CD4-positive, alpha-beta memory T cell (primary cell): ENCODE data around the gene FIG4. TPM values are rescaled to one million over a fixed set of nuclear protein-coding genes. Genes with fewer than 3 reads are reported as not detected.
"Not testable (repeated sequence)": the region's sequence is repeated elsewhere in the genome, so short reads cannot be mapped to it uniquely, and the experiment has no call there.

Experiments used
- CTCF ChIA-PET: fragments of 350-600 bp; sonication (Branson Sonifier 250); formaldehyde crosslinking; loops from one replicate; lab custom pipeline; 2021; ENCODE audit warnings: inconsistent platforms; ENCODE audit not compliant: partially characterized antibody; lab: Charles Lee
- POLR2A ChIA-PET: fragments of 350-600 bp; sonication (Branson Sonifier 250); formaldehyde crosslinking; loops from one replicate; lab custom pipeline; 2021; ENCODE audit not compliant: partially characterized antibody; lab: Charles Lee
- DNase-seq, 5 donors: peaks; one replicate each; pipeline versions ENCODE4 v3.0.0 to v3.0.0-alpha.2; 2020 to 2022; ENCODE audit warnings: mixed read lengths in 1 of 5
- H3K27ac ChIP-seq: one replicate; pipeline ENCODE4 v1.7.0; 2013; ENCODE audit warnings: low read depth, low read length
- H3K27me3 ChIP-seq: 2 replicates; pipeline ENCODE4 v1.7.0; 2013; ENCODE audit warnings: mild to moderate bottlenecking, low read length, moderate library complexity; ENCODE audit not compliant: insufficient read depth
- H3K36me3 ChIP-seq: 2 replicates; pipeline ENCODE4 v1.7.0; 2013; ENCODE audit warnings: mild to moderate bottlenecking, low read length, moderate library complexity; ENCODE audit not compliant: insufficient read depth
- H3K4me1 ChIP-seq: 2 replicates; pipeline ENCODE4 v1.7.0; 2013; ENCODE audit warnings: mild to moderate bottlenecking, low read length, moderate library complexity; ENCODE audit not compliant: insufficient read depth
- H3K4me3 ChIP-seq, 2 donors: one replicate each; pipeline ENCODE4 v1.7.0; 2013; ENCODE audit warnings: low read length in 2 of 2, mild to moderate bottlenecking in 1 of 2
- H3K9me3 ChIP-seq, 2 donors: one replicate each; pipeline ENCODE4 v1.7.0; 2013; ENCODE audit warnings: low read length in 2 of 2, control low read depth in 1 of 2; ENCODE audit not compliant: control insufficient read depth in 1 of 2
- H3K27ac Mint-ChIP-seq, 7 donors: one replicate each; pipeline ENCODE4 v1.8.0; 2020 to 2021; ENCODE audit warnings: mixed read lengths in 7 of 7, mild to moderate bottlenecking in 6 of 7, inconsistent platforms in 3 of 7, moderate library complexity in 3 of 7
- H3K27me3 Mint-ChIP-seq, 2 donors: one replicate each; pipeline ENCODE4 v1.8.0; 2020 to 2021; ENCODE audit warnings: mixed read lengths in 2 of 2
- H3K36me3 Mint-ChIP-seq, 2 donors: one replicate each; pipeline ENCODE4 v1.8.0; 2020 to 2021; ENCODE audit warnings: mixed read lengths in 2 of 2, inconsistent platforms in 1 of 2, mild to moderate bottlenecking in 1 of 2
- H3K4me1 Mint-ChIP-seq, 4 donors: one replicate each; pipeline ENCODE4 v1.8.0; 2020 to 2021; ENCODE audit warnings: mixed read lengths in 4 of 4, mild to moderate bottlenecking in 1 of 4
- H3K4me3 Mint-ChIP-seq, 8 donors: one replicate each; pipeline ENCODE4 v1.8.0; 2020 to 2021; ENCODE audit warnings: mixed read lengths in 8 of 8, mild to moderate bottlenecking in 7 of 8, moderate library complexity in 6 of 8, inconsistent platforms in 3 of 8
- H3K9me3 Mint-ChIP-seq, 8 donors: one replicate each; pipeline ENCODE4 v1.8.0; 2020 to 2021; ENCODE audit warnings: mixed read lengths in 8 of 8, mild to moderate bottlenecking in 5 of 8, inconsistent platforms in 3 of 8, moderate library complexity in 1 of 8
- intact Hi-C: fragments of 100-400 bp; cut with micrococcal nuclease; formaldehyde crosslinking; loops from one replicate; pipeline ENCODE4 v1.15.1; 2023
- polyA plus RNA-seq, 2 donors: library from polyadenylated mRNA; unstranded; fragments of 300-500 nt; fragmentation: Illumina TruSeq; gene quantifications; one replicate each; pipeline ENCODE4 v1.2.3, GENCODE V29; 2021
- total RNA-seq, 2 experiments: library from RNA; stranded (reverse); gene quantifications; one replicate each; pipeline ENCODE4 v1.2.3, GENCODE V29; 2021

The FIG4 gene
- total and polyA plus RNA-seq, 4 experiments from 2014 or later, result 14.4 to 28.5 (median 15.6) TPM

- no peak overlapping the region for H3K27ac ChIP-seq
- no peaks in the 10 kb centered on the region for H3K4me1 ChIP-seq
- ChIA-PET POLR2A (no interaction called here), CTCF (interaction anchor here (1.3 kb wide), 1 partner anchor 317 kb away, joined by 5 read pairs; no protein-coding TSS in a partner anchor)
- Mint-ChIP-seq H3K9me3 (peaks cover 0 to 4% (median 2%) of the 10 kb centered on the region in 8 donors), H3K27ac (peak overlapping the region in 1 of 7 donors; percentile 2), H3K27me3 (no peaks in the 10 kb centered on the region), H3K36me3 (peaks cover 52 to 61% of the 10 kb centered on the region in 2 donors), H3K4me1 (peaks cover 0 to 1% (median 0%) of the 10 kb centered on the region in 4 donors), H3K4me3 (no peak overlapping the region)
- DNase-seq, result no peak
- intact Hi-C loops, result no loop called here
- H3K9me3 ChIP-seq, result no peaks in the 10 kb centered on the region
- H3K27me3 ChIP-seq, result no peaks in the 10 kb centered on the region
- H3K36me3 ChIP-seq, result peaks cover 6% of the 10 kb centered on the region
- no peak overlapping the region for H3K4me3 ChIP-seq
These were observed 31.6 kb downstream of the FIG4 start for GRCh38 chr6:109722564-109723254.

- CTCF ChIA-PET, H3K4me3 Mint-ChIP-seq, H3K9me3 ChIP-seq, H3K9me3 Mint-ChIP-seq, H3K36me3 ChIP-seq, H3K27me3 Mint-ChIP-seq, H3K27ac Mint-ChIP-seq, H3K27ac ChIP-seq, DNase-seq, H3K4me1 ChIP-seq, intact Hi-C loops, H3K4me1 Mint-ChIP-seq, H3K4me3 ChIP-seq, H3K27me3 ChIP-seq, POLR2A ChIA-PET: not testable (repeated sequence)
- peaks cover 41 to 49% of the 10 kb centered on the region in 2 donors for H3K36me3 Mint-ChIP-seq
These were observed 34.2 kb downstream of the FIG4 start for GRCh38 chr6:109725250-109725649.

DNA sequence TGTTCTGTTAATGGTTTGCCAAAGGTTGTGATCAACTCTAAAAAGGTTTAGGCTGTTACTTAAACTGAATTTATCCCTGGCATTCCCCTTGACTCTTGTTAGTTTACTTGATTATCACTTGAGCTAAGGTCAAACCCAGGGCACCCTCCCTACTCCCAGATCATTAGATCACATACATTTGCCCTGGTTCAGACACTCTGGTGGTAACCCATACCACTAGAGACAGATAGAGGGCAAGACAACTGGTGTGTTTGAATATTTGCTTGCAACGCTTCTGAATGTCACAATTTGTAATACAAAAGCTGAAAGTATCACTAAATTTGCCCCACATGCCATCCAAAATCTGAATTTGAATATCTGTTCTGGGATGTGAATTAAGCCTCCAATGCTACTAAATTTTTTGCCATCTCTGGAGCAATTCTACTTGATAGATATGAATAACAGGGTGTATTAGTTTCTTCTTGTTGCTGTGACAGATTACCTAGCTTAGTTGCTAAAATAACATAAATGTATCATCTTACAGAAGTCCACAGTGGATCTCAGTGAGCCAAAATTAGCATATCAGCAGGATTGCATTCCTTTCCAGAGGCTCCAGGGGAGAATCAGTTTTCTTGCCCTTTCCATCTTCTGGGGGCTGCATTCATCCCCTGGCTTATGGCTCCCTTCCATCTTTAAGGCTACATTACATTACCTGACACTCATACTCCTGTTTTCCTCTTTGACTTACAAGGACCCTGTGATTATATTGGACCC, 45.4 kb downstream of the FIG4 start:
- CTCF ChIA-PET, result no interaction called here
- Histone ChIP-seq H3K9me3 (no peaks in the 10 kb centered on the region), H3K27me3 (no peaks in the 10 kb centered on the region), H3K4me3 (no peak overlapping the region), H3K36me3 (no peaks in the 10 kb centered on the region), H3K4me1 (no peaks in the 10 kb centered on the region), H3K27ac (no peak overlapping the region)
- Mint-ChIP-seq H3K27ac (peak overlapping the region in 1 of 7 donors; percentile 22), H3K4me3 (no peak overlapping the region), H3K27me3 (no peaks in the 10 kb centered on the region), H3K4me1 (no peaks in the 10 kb centered on the region), H3K36me3 (peaks cover 57 to 66% of the 10 kb centered on the region in 2 donors), H3K9me3 (peaks cover 0 to 2% (median 0%) of the 10 kb centered on the region in 8 donors)
- no peak for DNase-seq
- intact Hi-C loops, result no loop called here
- POLR2A ChIA-PET, result no interaction called here

DNA sequence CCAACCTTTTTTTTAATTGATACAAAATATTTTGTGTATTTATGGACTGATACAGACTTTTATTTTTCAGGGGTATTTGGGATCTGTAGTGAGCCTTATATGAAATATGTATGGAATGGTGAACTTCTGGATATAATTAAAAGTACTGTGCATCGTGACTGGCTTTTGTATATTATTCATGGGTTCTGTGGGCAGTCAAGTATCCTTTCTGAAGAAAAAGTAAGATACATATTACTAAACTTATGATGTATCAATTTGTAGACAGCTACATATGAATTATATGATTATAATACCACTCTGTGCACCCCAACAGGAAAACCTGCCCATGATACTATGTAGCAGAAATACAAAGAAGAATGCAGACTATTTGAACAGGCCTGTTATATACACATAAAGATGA, 47.2 kb downstream of the FIG4 start:
- Mint-ChIP-seq H3K9me3 (peaks cover 0 to 2% (median 0%) of the 10 kb centered on the region in 8 donors), H3K27ac (peak overlapping the region in 1 of 7 donors; percentile 13), H3K27me3 (no peaks in the 10 kb centered on the region), H3K36me3 (peaks cover 67 to 69% of the 10 kb centered on the region in 2 donors), H3K4me1 (no peaks in the 10 kb centered on the region), H3K4me3 (no peak overlapping the region)
- intact Hi-C loops, result no loop called here
- Histone ChIP-seq H3K36me3 (no peaks in the 10 kb centered on the region), H3K9me3 (no peaks in the 10 kb centered on the region), H3K4me1 (no peaks in the 10 kb centered on the region), H3K27ac (no peak overlapping the region), H3K4me3 (no peak overlapping the region), H3K27me3 (no peaks in the 10 kb centered on the region)
- ChIA-PET POLR2A (no interaction called here), CTCF (no interaction called here)
- no peak for DNase-seq

DNA sequence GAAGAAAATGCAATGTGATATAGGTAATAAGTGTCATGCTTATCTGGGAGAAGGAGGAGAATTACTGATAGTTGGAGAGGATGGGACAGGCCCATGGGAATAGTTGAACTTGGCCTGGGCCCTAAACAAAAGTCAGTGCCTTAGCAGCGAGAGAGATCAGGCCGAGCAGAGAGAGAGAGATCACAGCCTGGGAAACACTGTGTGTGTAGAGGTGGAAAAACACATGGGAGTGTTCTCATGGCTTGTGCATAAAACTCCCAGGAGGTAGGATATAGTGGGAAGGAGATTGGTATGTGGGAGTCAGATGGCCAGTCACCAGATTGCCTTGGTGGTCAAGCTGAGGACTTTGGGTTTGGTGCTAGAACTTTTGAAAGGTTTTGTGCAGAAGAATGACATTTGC, 47.6 kb downstream of the FIG4 start:
- Histone ChIP-seq H3K36me3 (no peaks in the 10 kb centered on the region), H3K4me3 (no peak overlapping the region), H3K4me1 (no peaks in the 10 kb centered on the region), H3K27me3 (no peaks in the 10 kb centered on the region), H3K9me3 (no peaks in the 10 kb centered on the region), H3K27ac (no peak overlapping the region)
- no peak for DNase-seq
- H3K9me3 Mint-ChIP-seq, result peaks cover 0 to 2% (median 0%) of the 10 kb centered on the region in 8 donors
- no peak overlapping the region for H3K4me3 Mint-ChIP-seq
- H3K4me1 Mint-ChIP-seq, result no peaks in the 10 kb centered on the region
- H3K27me3 Mint-ChIP-seq, result no peaks in the 10 kb centered on the region
- ChIA-PET CTCF (no interaction called here), POLR2A (no interaction called here)
- intact Hi-C loops, result no loop called here
- peaks cover 69 to 71% of the 10 kb centered on the region in 2 donors for H3K36me3 Mint-ChIP-seq
- H3K27ac Mint-ChIP-seq, result peak overlapping the region in 1 of 7 donors; percentile 13

- Histone ChIP-seq H3K36me3 (no peaks in the 10 kb centered on the region), H3K27ac (no peak overlapping the region), H3K4me1 (no peaks in the 10 kb centered on the region), H3K27me3 (no peaks in the 10 kb centered on the region), H3K4me3 (no peak overlapping the region), H3K9me3 (no peaks in the 10 kb centered on the region)
- no peaks in the 10 kb centered on the region for H3K27me3 Mint-ChIP-seq
- no peak for DNase-seq
- POLR2A ChIA-PET, result no interaction called here
- intact Hi-C loops, result no loop called here
- no peak overlapping the region for H3K4me3 Mint-ChIP-seq
- no peaks in the 10 kb centered on the region for H3K4me1 Mint-ChIP-seq
- peak overlapping the region in 1 of 7 donors; percentile 26 for H3K27ac Mint-ChIP-seq
- H3K9me3 Mint-ChIP-seq, result peaks cover 0 to 2% (median 0%) of the 10 kb centered on the region in 8 donors
- CTCF ChIA-PET, result no interaction called here
- H3K36me3 Mint-ChIP-seq, result peaks cover 75 to 81% of the 10 kb centered on the region in 2 donors
These were observed 48.6 kb downstream of the FIG4 start for GRCh38 chr6:109739686-109740085.

- DNase-seq, result no peak
- no peaks in the 10 kb centered on the region for H3K4me1 Mint-ChIP-seq
- H3K9me3 Mint-ChIP-seq, result peaks cover 0 to 3% (median 0%) of the 10 kb centered on the region in 8 donors
- no peaks in the 10 kb centered on the region for H3K27me3 Mint-ChIP-seq
- H3K4me1 ChIP-seq, result no peaks in the 10 kb centered on the region
- H3K27ac ChIP-seq, result no peak overlapping the region
- H3K4me3 Mint-ChIP-seq, result no peak overlapping the region
- no peak overlapping the region for H3K27ac Mint-ChIP-seq
- no peaks in the 10 kb centered on the region for H3K27me3 ChIP-seq
- ChIA-PET POLR2A (no interaction called here), CTCF (interaction anchor here (1.6 kb wide), 1 partner anchor 299 kb away, joined by 4 read pairs; no protein-coding TSS in a partner anchor)
- no peaks in the 10 kb centered on the region for H3K36me3 ChIP-seq
- intact Hi-C loops, result no loop called here
- H3K36me3 Mint-ChIP-seq, result peaks cover 64 to 73% of the 10 kb centered on the region in 2 donors
- no peak overlapping the region for H3K4me3 ChIP-seq
- H3K9me3 ChIP-seq, result no peaks in the 10 kb centered on the region
These were observed 49.7 kb downstream of the FIG4 start for GRCh38 chr6:109740787-109741186.
